Measurements from ENCODE around the gene NMD3.

- TF ChIP-seq EZH2 (IDR thresholded peaks at IDR 0.05; ENCODE audit: borderline replicate concordance, low read depth, low read length, poor library complexity, severe bottlenecking) (no peak), CTCF (conservative IDR thresholded peaks at IDR 0.05; ENCODE audit: low read depth, low read length) (no peak)
These were observed 63.9 kb downstream of the NMD3 start for GRCh38 chr3:161284989-161285388.

All from A673 (cell line).